Ishikawa (cell line): ENCODE data around the gene DENND5A.

Experiments
- CEBPB ChIP-seq: IDR thresholded peaks from 2 replicates; pipeline ENCODE4 v1.6.1; 2012
- CREB1 ChIP-seq: IDR thresholded peaks from 2 replicates; pipeline ENCODE4 v1.6.1; 2012; ENCODE audit warnings: low read depth
- EGR1 ChIP-seq: IDR thresholded peaks from 2 replicates; pipeline ENCODE4 v1.6.1; 2012
- EP300 ChIP-seq: IDR thresholded peaks from 2 replicates; pipeline ENCODE4 v1.6.1; 2012; ENCODE audit warnings: borderline replicate concordance
- FOXM1 ChIP-seq: IDR thresholded peaks from 2 replicates; pipeline ENCODE4 v1.6.1; 2012; ENCODE audit warnings: low read depth, borderline replicate concordance
- NFIC ChIP-seq: IDR thresholded peaks from 2 replicates; pipeline ENCODE4 v1.6.1; 2012
- RAD21 ChIP-seq: IDR thresholded peaks from 2 replicates; pipeline ENCODE4 v1.6.1; 2012; ENCODE audit warnings: low read depth
- REST ChIP-seq: IDR thresholded peaks from 2 replicates; pipeline ENCODE4 v1.6.1; 2012; ENCODE audit warnings: low read depth, mild to moderate bottlenecking
- TAF1 ChIP-seq: IDR thresholded peaks from 2 replicates; pipeline ENCODE4 v1.6.1; 2012; ENCODE audit warnings: low read depth, mild to moderate bottlenecking
- TCF12 ChIP-seq: IDR thresholded peaks from 2 replicates; pipeline ENCODE4 v1.6.1; 2012; ENCODE audit warnings: low read depth
- TEAD4 ChIP-seq: IDR thresholded peaks from 2 replicates; pipeline ENCODE4 v1.6.1; 2012
- YY1 ChIP-seq: IDR thresholded peaks from 2 replicates; pipeline ENCODE4 v1.6.1; 2012; ENCODE audit warnings: low read depth
- ZBTB7A ChIP-seq: IDR thresholded peaks from 2 replicates; pipeline ENCODE4 v1.6.1; 2012; ENCODE audit warnings: low read depth
- TF ChIP-seq, protein P1 (sequence below): IDR thresholded peaks from 2 replicates; pipeline ENCODE4 v1.6.1; 2012
- TF ChIP-seq, protein P2 (sequence below): IDR thresholded peaks from 2 replicates; pipeline ENCODE4 v1.6.1; 2012

Gene DENND5A

DNA sequence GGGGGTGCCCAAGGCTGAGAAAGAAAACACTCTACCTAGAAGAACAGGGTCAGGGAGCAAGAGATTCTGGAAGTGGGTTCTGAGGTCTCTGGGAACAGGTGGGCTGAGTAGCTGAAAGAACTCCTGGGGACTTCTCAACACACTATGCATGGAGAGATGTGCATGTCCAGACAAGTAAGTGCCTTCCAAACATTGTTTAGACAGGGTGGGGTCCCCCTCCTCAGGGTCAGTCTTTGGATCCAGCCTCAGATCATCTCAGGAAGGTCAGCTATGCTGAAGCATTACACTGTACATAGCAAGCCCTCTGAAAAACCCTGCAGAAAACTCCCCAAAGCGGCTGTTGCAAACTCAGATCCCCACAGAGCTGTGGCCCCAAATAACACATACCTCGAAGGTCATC lies 119.9 kb downstream of the DENND5A start:
- TF ChIP-seq EGR1 = no peak
- TF ChIP-seq FOXM1 = no peak
- TF ChIP-seq TEAD4 = no peak
- TF ChIP-seq EP300 = no peak
- no peak for TF ChIP-seq NFIC
- TF ChIP-seq CEBPB = no peak
- TF ChIP-seq, protein P1, sequence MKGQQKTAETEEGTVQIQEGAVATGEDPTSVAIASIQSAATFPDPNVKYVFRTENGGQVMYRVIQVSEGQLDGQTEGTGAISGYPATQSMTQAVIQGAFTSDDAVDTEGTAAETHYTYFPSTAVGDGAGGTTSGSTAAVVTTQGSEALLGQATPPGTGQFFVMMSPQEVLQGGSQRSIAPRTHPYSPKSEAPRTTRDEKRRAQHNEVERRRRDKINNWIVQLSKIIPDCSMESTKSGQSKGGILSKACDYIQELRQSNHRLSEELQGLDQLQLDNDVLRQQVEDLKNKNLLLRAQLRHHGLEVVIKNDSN = no peak
- no peak for TF ChIP-seq YY1
- no peak for TF ChIP-seq RAD21
- no peak for TF ChIP-seq REST
- TF ChIP-seq CREB1 = no peak
- TF ChIP-seq, protein P2, sequence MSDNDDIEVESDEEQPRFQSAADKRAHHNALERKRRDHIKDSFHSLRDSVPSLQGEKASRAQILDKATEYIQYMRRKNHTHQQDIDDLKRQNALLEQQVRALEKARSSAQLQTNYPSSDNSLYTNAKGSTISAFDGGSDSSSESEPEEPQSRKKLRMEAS = no peak
- no peak for TF ChIP-seq TCF12
- TF ChIP-seq TAF1 = no peak
- no peak for TF ChIP-seq ZBTB7A

- TF ChIP-seq YY1 = no peak
- no peak for TF ChIP-seq CEBPB
- TF ChIP-seq TCF12 = no peak
- no peak for TF ChIP-seq ZBTB7A
- TF ChIP-seq NFIC = no peak
- TF ChIP-seq EP300 = no peak
- no peak for TF ChIP-seq REST
- TF ChIP-seq, protein P1 = no peak
- TF ChIP-seq CREB1 = no peak
- TF ChIP-seq, protein P2 = no peak
- TF ChIP-seq FOXM1 = no peak
- TF ChIP-seq EGR1 = no peak
- TF ChIP-seq RAD21 = no peak
- TF ChIP-seq TAF1 = no peak
Measured at GRCh38 chr11:9144828-9145227, 120.3 kb downstream of the DENND5A start.

DNA sequence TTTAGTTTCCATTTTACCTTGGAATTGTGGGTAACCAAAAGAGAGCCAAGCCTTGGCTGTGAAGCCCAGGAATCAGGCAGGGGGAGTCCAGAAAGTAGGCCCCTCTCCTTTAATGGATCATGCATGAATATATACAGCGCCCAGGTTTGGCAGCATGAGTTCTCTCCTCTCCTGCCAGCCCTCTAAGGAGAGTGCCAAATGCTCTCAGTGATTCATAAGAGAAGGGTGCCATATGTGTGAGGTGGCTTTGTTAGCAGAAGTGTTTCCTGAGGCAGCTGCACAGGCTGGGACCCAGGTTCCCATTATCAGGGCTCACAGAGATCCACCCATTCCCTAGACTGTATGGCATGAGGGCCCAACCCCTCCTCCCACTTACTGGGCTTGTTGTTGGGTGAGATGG lies 121.4 kb downstream of the DENND5A start:
- TF ChIP-seq TCF12 (no peak), EGR1 (no peak), NFIC (no peak), FOXM1 (no peak), CREB1 (no peak), EP300 (no peak)

DNA sequence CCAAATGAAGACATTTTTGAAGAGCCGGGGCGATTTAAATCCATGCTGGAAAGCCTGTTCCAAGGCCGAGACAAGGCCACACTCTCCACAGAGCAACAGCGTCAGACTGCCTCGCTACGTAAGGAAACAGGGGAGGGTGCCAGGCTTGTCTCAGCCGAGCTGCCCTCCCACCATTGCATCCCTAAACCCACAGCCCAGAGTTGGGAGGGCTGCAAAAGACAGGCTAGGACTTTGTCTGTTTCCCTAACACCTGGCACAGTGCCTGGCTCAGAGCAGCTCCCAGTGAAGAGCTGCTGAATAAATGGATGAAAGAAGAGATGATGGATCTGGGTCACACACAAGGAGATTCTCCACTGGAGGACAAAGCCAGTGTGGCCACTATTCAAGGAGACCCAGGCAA lies 122.4 kb downstream of the DENND5A start:
- TF ChIP-seq TCF12 (no peak), FOXM1 (no peak), CREB1 (no peak), CEBPB (no peak), YY1 (no peak), NFIC (no peak), EP300 (no peak), EGR1 (no peak), TAF1 (no peak), REST (no peak), TEAD4 (no peak), ZBTB7A (no peak)
- TF ChIP-seq, protein P2 = no peak
